Keratinocyte (primary cell): ENCODE results near the gene ULK4. TPM values are rescaled to one million over a fixed set of nuclear protein-coding genes. Genes with fewer than 3 reads are reported as not detected.

Source experiments
- DNase-seq: peaks from one replicate; pipeline ENCODE4 v3.0.0-alpha.2; 2011; ENCODE audit warnings: low read depth, missing footprints, low spot score
- FAIRE-seq: peaks from 2 replicates; lab custom pipeline; 2011; peaks lifted over from hg19 to GRCh38; lab: Jason Lieb, UNC
- H2AFZ ChIP-seq: 2 replicates; pipeline ENCODE4 v1.6.0; 2012; ENCODE audit warnings: low read length, control low read depth, inconsistent platforms; ENCODE audit not compliant: control insufficient read depth
- H3K27ac ChIP-seq: 2 replicates; pipeline ENCODE4 v1.5.1; 2011; ENCODE audit warnings: low read length; ENCODE audit not compliant: control insufficient read depth, insufficient read depth
- H3K27me3 ChIP-seq: 3 replicates; pipeline ENCODE4 v1.6.0; 2011; ENCODE audit warnings: low read length; ENCODE audit not compliant: control insufficient read depth, insufficient read depth; ENCODE audit errors: extremely low read depth
- H3K36me3 ChIP-seq, 2 experiments: 2 replicates in 1 of 2; 3 replicates in 1 of 2; pipeline ENCODE4 v1.5.1; 2011; ENCODE audit warnings: low read length in 2 of 2, mild to moderate bottlenecking in 1 of 2; ENCODE audit not compliant: control insufficient read depth in 2 of 2, insufficient read depth in 2 of 2; ENCODE audit errors: extremely low read depth in 1 of 2
- H3K4me1 ChIP-seq: 3 replicates; pipeline ENCODE4 v1.5.1; 2011; ENCODE audit warnings: low read length; ENCODE audit not compliant: control insufficient read depth, insufficient read depth; ENCODE audit errors: extremely low read depth
- H3K4me2 ChIP-seq: 3 replicates; pipeline ENCODE4 v1.6.0; 2011; ENCODE audit warnings: low read depth, low read length; ENCODE audit not compliant: control insufficient read depth, insufficient read depth; ENCODE audit errors: extremely low read depth
- H3K4me3 ChIP-seq, 3 experiments: fragments of 200-600 bp in 1 of 3; sonication (generic) in 1 of 3; 2 replicates in 2 of 3; 3 replicates in 1 of 3; pipeline ENCODE4 v1.5.1; 2011 to 2016; ENCODE audit warnings: low read length in 3 of 3, mild to moderate bottlenecking in 3 of 3, control low read depth in 2 of 3, inconsistent platforms in 1 of 3, low read depth in 1 of 3, mixed read lengths in 1 of 3, mixed run types in 1 of 3, moderate library complexity in 1 of 3; ENCODE audit not compliant: control insufficient read depth in 2 of 3, insufficient read depth in 2 of 3; ENCODE audit errors: extremely low read depth in 1 of 3
- H3K79me2 ChIP-seq: 2 replicates; pipeline ENCODE4 v1.6.0; 2012; ENCODE audit warnings: low read length; ENCODE audit not compliant: control insufficient read depth, insufficient read depth
- H3K9ac ChIP-seq: 3 replicates; pipeline ENCODE4 v1.6.0; 2011; ENCODE audit warnings: low read length; ENCODE audit not compliant: control insufficient read depth, insufficient read depth; ENCODE audit errors: extremely low read depth
- H3K9me1 ChIP-seq: 3 replicates; pipeline ENCODE4 v1.6.0; 2011; ENCODE audit warnings: low read length; ENCODE audit not compliant: control insufficient read depth, insufficient read depth; ENCODE audit errors: extremely low read depth
- H3K9me3 ChIP-seq: 2 replicates; pipeline ENCODE4 v1.5.1; 2012; ENCODE audit warnings: low read depth, low read length; ENCODE audit not compliant: control insufficient read depth
- H4K20me1 ChIP-seq: 3 replicates; pipeline ENCODE4 v1.6.0; 2011; ENCODE audit warnings: low read length; ENCODE audit not compliant: control insufficient read depth, insufficient read depth; ENCODE audit errors: extremely low read depth
- EZH2 ChIP-seq: IDR thresholded peaks from one replicate; pipeline ENCODE4 v1.6.1; 2012; ENCODE audit warnings: inconsistent platforms, mild to moderate bottlenecking, low read length, moderate library complexity
- dilution Hi-C: fragments of 300-500 bp; cut with MboI; formaldehyde crosslinking; loops from one replicate; pipeline ENCODE4 v1.7.0; 2020; ENCODE audit warnings: low sequenced_read_pairs; ENCODE audit not compliant: extremely low pct_ligation_motif_present
- polyA plus RNA-seq, 5 experiments: library from polyadenylated mRNA; depleted of rRNA in 3 of 5; stranded (reverse) in 3 of 5; stranded (forward) in 1 of 5; unstranded in 1 of 5; fragments of >200 nt; gene quantifications; 1 replicate in 1 of 5; 2 replicates in 3 of 5; 3 replicates in 1 of 5; pipeline versions ENCODE4 v1.2.1 to v1.2.3, GENCODE V29; 2011 to 2012; ENCODE audit warnings: missing spikeins in 2 of 5, low read depth in 1 of 5, low replicate concordance in 1 of 5
- TF ChIP-seq, protein P1 (sequence below), 3 experiments: IDR thresholded peaks in 1 of 3; conservative IDR thresholded peaks in 1 of 3; optimal IDR thresholded peaks in 1 of 3; 2 replicates in 2 of 3; 3 replicates in 1 of 3; pipeline versions ENCODE3 to v1.5.1; 2011; ENCODE audit warnings: low read length in 3 of 3, mild to moderate bottlenecking in 3 of 3, moderate library complexity in 2 of 3, control low read depth in 1 of 3, inconsistent platforms in 1 of 3; ENCODE audit not compliant: insufficient read depth in 2 of 3; ENCODE audit errors: extremely low read depth in 1 of 3

The ULK4 gene
- polyA plus RNA-seq, 1 donor (not counting 4 experiments of a cell fraction or from before 2014, with no cell fraction given): 6.1 TPM

- Histone ChIP-seq H3K9me1 (no peaks in the 10 kb centered on the region), H3K4me1 (no peaks in the 10 kb centered on the region), H2AFZ (no peak overlapping the region), H3K9ac (no peak overlapping the region), H3K36me3 (no peaks in the 10 kb centered on the region), H3K27me3 (no peaks in the 10 kb centered on the region), H3K9me3 (no peaks in the 10 kb centered on the region), H3K4me3 (no peak overlapping the region), H3K79me2 (no peaks in the 10 kb centered on the region), H4K20me1 (no peaks in the 10 kb centered on the region), H3K27ac (no peak overlapping the region), H3K4me2 (no peak overlapping the region)
- dilution Hi-C loops: no loop called here
- TF ChIP-seq, protein P1, sequence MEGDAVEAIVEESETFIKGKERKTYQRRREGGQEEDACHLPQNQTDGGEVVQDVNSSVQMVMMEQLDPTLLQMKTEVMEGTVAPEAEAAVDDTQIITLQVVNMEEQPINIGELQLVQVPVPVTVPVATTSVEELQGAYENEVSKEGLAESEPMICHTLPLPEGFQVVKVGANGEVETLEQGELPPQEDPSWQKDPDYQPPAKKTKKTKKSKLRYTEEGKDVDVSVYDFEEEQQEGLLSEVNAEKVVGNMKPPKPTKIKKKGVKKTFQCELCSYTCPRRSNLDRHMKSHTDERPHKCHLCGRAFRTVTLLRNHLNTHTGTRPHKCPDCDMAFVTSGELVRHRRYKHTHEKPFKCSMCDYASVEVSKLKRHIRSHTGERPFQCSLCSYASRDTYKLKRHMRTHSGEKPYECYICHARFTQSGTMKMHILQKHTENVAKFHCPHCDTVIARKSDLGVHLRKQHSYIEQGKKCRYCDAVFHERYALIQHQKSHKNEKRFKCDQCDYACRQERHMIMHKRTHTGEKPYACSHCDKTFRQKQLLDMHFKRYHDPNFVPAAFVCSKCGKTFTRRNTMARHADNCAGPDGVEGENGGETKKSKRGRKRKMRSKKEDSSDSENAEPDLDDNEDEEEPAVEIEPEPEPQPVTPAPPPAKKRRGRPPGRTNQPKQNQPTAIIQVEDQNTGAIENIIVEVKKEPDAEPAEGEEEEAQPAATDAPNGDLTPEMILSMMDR (optimal IDR thresholded peaks at IDR 0.05 in 1 of 3, IDR thresholded peaks at IDR 0.05 in 1 of 3, conservative IDR thresholded peaks at IDR 0.05 in 1 of 3; ENCODE audit: extremely low read depth in 1 of 3, insufficient read depth in 2 of 3, low read length in 3 of 3): no peak
- TF ChIP-seq EZH2: no peak
- no peak for FAIRE-seq
- DNase-seq: no peak
Measured at GRCh38 chr3:41260063-41260450, 701.8 kb downstream of the ULK4 start.

- Histone ChIP-seq H4K20me1 (no peaks in the 10 kb centered on the region), H3K9me1 (no peaks in the 10 kb centered on the region), H3K27ac (no peak overlapping the region), H3K9me3 (no peaks in the 10 kb centered on the region), H3K4me1 (no peaks in the 10 kb centered on the region), H3K36me3 (no peaks in the 10 kb centered on the region), H3K27me3 (no peaks in the 10 kb centered on the region), H3K9ac (no peak overlapping the region), H3K4me3 (no peak overlapping the region), H3K79me2 (no peaks in the 10 kb centered on the region), H3K4me2 (no peak overlapping the region), H2AFZ (no peak overlapping the region)
- dilution Hi-C loops: no loop called here
- no peak for DNase-seq
- TF ChIP-seq EZH2: no peak
- TF ChIP-seq, protein P1 (optimal IDR thresholded peaks at IDR 0.05 in 1 of 3, IDR thresholded peaks at IDR 0.05 in 1 of 3, conservative IDR thresholded peaks at IDR 0.05 in 1 of 3; ENCODE audit: extremely low read depth in 1 of 3, insufficient read depth in 2 of 3, low read length in 3 of 3): no peak
- FAIRE-seq: no peak
Measured at GRCh38 chr3:41259449-41260062, 702.3 kb downstream of the ULK4 start.
